COLO829 (cell line): Measurements from ENCODE around the gene LYVE1.
"Not testable (repeated sequence)": the region's sequence is repeated elsewhere in the genome, so short reads cannot be mapped to it uniquely, and the experiment has no call there.

Experiments used
- DNase-seq: peaks from one replicate; pipeline ENCODE4 v3.0.0; 2012; ENCODE audit warnings: low spot score

The LYVE1 gene, protein sequence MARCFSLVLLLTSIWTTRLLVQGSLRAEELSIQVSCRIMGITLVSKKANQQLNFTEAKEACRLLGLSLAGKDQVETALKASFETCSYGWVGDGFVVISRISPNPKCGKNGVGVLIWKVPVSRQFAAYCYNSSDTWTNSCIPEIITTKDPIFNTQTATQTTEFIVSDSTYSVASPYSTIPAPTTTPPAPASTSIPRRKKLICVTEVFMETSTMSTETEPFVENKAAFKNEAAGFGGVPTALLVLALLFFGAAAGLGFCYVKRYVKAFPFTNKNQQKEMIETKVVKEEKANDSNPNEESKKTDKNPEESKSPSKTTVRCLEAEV

DNA sequence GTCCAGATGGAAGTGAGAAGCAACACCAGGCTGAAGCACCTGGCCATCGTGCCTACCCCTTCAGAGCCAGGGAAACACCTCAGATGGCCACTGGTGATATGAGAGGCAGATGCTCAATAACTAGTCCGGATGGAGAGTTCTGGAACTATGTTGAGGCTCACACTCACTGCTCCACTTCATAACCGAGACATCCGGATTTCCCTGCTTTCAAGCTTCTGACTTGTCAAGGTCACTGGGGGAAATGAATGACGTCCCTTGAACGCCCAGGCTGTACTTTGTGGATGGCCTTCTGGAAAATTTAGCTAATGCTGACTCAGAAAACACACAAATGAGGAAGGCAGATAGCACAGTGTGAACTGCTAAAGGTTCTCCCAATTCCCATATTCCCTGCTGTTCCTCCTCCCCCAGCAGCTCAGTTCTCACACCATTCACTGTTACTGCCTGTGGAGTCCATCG, at the start of gene LYVE1:
TSS of gene LYVE1 (minus strand) at position 180 of the 456 bp plus-strand sequence. CDS start at position 47, 133 bp downstream.
- no peak for DNase-seq

DNA sequence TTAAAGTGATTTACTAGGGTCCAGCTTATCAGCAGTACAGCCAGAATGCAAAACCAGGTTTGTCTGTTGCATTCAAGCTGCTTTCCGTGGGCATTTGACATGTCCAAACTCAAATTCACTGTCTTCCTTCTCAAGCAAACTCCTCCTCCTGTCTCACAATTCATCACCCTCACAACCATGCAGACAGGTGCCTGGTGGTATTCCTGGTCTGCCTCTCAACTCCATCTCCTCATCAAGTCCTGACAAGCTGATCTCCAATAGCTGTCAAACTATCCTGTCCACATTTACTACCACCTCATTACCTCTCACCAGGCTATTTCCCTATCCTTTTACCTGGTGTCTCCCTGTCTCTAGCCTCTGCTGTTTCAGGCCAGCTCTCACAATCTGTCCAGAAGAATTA, 49.1 kb upstream of the LYVE1 start:
- DNase-seq = no peak

DNA sequence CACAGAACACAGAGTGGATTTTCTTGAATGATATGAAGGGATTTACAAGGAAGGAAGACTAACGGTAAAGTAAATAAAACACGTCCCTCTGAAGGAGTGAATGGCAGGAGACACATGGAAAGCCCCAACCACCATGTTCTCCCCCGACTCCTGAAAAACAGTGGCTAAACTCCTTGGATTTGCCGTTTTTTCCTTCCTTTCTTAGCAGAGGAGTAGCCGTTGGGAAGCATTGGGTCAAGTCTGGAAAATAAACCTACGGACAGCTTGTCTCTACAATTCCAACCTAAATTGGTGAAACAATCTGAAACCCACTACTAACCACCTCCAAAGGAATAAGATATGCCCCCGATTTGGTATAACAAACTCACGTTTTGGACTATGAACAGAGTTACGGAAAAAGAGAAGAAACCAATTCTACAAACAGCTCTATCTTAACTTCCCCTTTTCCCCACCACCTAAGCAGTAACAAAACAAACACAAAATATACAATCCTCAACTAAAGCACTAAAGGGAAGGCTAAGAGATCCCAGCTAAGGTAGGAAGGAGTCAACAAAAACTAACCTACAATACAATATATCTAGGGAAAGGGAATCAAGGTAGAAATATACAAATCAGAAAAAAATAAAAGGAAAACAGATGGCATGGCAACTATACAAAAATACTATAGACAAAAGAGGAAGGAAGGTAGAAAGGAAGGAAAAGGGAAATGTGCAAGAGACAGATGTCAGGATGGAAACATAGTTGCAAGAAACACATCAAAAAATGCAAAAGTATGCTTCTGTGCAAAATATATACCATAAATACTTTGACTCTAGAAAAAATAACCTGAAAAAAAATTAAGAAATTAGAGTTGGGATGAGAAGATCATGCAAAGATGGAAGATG, 43.8 kb upstream of the LYVE1 start:
- no peak for DNase-seq

DNA sequence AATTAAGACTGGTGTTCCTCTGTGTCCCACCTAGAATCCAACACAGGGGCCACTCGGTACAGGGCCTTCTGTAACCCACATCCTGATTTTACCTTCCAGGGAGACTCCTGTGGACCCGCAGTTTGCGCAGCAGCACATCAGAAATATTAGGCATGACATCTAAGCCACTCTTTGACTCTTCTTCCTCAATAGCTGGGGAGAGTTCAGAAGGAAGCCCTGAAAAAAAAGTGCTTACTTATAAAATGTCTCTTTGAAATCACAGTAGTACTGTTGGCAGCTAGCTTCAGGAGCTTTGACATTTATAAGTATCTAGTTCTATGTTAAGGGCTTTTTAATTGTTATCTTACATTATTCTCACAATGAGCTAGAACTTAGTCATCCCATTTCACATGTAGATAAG, 41.2 kb upstream of the LYVE1 start:
- no peak for DNase-seq

DNA sequence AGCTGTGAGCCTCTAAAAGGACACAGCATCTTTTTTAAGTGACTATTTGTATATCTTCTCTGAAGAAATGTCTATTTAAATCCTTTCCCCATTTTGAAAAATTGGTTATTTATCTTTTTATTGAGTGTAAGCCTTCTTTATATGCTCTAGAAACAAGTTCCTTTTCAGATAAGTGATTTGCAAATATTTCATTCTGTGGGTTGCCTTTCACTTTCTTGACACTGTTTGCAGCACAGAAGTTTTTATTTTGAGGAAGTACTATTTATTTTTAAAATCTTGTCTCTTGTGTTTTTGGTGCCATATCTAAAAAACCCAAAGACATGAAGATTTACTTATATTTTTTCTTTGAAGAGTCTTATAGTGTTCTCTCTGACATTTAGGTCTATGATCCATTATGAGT, 40.1 kb upstream of the LYVE1 start:
- DNase-seq = no peak

DNA sequence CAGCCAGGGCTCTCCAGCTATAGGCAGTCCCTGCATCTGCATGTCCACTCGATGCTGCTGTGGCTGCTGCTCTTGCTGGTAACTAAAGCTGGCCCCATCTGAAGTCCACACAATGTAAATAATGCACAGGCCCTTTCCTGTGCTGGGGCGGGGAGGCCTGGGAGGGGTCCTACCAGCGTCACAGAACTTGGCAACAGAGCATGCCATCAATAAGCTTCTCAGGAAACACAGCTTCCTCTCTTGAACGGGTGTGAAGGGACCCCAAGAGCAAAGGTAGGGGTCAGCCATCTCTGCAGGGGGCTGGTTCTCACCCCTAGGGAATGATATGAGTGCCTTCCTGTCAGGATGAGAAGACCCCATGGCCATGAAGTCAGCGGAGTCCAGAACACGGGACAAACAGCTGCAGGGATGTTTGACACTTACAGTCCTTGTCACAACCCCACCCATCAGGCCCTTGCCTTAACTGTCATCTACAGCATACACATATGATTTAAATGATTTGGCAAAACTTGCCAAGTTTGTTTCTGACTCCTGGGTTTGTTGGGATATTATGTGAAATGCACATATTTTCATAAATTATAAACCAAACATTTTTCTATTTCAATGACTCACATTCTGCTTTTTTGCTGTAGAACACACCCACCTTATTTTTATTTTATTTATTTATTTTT, 39.1 kb upstream of the LYVE1 start:
- DNase-seq = no peak

DNA sequence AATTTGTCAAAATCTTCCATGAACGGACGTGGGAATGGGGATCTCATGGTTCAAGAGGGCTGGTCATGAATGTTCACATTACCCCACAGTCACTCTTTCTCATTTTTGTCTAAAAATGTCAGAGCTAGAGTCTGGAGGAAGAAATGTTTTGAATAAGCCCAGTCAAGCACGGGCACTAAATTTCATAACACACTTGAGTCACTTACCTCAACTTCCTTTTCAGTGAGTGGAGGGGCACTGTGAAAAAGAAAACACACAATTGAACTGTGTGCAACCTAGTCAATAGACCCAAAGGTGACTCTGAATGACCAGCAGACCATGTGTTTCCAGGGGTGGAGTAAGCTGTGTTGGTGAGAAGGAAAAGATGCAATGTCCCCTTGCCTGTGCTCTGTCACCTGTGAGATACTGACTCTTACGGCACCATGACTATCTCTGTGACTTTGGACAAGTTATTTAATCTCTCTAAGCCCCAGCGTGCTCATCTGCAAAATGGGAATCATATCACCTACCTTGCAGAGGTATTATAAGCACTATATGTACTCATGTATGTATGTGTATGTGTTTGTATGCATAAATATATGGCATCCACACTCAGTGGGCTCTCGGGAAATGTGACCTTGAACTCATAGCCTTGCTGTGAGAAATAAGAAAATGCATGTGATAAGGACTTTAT, 38.2 kb upstream of the LYVE1 start:
- DNase-seq = no peak

DNA sequence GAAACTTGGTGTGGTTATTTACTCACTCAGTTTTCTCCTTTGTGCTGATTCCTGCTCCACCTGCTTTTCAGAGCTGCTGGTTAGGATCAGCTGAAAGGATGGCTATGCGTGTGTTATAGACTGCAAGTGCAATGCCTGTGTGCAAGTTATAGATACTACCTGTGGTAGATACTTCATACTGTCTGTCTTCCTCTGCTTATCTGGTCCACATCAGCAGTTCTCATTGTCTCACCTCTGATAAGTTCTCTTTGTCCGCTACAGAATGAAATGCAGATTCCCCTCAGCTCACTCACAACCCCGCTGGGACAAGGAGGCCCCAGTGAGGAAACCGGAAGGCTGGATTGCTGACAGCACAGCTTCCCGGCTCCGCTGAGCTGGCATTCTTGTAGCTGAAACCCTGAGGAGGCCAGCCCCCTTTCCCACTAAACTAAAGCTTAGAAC, 37.5 kb upstream of the LYVE1 start:
- DNase-seq = no peak

DNA sequence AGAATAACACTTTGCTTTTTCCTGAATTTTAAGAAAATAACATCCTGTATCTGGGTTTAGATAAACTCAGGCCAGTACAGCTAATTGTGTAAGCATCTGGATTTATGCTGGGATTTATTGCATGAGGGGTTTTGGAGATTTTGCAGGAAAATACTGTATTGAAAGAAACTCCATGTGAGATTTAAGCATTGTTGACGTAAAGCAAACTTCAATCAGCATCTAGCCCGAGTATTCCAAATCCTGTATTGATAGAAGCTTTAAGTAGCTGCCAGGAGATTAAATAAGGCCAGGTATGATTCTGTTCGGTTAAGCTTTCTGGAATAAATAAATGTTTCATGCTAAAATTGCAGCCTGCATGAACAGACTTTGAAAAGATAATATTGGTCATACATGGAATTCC, 36.3 kb upstream of the LYVE1 start:
- no peak for DNase-seq

DNA sequence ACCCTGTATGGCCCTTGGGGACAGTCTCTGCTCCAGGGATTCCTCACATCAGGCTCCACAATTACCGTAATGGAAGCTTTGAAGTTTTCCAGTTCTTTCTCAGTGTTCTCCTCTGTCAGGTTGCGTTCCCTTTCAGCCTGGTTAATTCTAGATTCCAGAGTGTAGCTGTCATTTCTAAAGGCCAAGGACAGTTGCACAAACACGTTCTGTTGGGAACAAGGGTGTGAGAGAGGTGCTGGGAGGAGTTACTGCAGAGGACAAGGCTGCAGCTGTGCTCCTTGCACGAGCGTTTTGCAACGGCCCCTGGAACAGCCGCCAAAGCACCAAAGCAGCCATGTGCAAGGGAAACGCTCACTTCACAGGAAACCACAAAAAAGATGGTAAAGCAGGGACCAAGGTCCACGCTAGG, 35.9 kb upstream of the LYVE1 start:
- DNase-seq = no peak

DNA sequence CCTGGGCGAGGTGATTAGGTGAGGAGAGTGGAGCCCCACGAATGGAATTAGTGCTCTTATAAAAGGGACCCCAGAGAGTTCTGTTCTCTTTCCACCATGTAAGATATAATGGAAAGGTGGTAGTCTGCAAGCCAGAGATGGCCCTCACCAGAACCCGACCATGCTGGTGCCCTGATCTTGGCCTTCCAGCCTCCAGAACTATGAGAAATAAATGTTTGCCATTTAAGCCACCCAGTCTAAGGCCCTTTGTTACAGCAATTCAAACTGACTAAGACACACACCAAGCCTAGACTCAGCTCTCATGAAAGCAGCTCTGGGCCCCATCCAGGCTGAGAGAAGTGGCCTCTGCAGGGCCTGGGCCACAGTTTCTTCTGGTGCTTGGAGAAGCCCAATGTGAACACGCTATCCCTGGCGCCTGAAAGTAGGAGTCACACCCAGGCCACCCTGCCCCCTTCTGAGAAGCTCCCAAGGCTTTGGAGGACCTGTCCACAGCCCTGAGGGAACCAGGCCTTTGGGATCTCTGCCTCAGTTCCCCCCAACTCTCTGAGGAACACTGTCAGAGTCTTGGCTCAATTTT, 35.3 kb upstream of the LYVE1 start:
- no peak for DNase-seq

DNA sequence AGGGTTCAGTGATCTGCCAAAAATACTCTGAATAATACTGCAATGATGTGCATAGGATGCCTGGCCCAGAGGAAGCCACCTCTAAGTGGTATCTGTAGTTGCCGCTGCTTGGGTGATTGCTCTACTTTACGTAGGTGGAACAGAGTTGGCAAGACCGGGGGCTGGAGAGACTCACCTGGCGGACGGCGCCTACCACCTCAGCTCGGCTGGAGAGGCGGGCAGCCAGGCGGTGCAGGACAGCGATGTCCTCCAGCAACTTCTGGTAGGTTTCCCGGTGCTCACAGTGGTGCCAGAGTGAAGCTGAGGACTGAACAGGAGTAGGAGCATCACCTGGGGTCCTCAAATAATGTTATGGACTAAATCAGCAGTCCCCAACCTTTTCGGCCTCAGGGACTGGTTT, 34.5 kb upstream of the LYVE1 start:
- no peak for DNase-seq

DNA sequence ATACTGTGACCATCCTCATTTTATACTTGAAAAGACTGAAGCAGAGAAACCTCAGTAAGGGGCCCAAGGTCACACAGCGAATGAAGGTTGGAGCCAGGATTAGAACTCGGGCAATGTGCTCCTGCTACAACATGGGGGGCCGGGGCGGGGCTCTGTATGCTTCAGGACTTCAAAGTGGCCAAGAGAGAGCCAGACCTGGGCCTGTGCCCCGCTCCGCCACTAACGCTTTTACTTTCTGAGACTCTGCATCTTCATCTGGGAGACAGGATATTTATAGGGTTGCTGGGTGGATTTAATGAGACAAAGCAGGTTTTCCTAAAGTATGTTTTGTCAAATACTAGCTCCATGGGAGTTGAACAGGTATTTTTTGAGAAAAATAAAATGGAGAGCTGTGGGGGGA, 33.9 kb upstream of the LYVE1 start:
- no peak for DNase-seq

DNA sequence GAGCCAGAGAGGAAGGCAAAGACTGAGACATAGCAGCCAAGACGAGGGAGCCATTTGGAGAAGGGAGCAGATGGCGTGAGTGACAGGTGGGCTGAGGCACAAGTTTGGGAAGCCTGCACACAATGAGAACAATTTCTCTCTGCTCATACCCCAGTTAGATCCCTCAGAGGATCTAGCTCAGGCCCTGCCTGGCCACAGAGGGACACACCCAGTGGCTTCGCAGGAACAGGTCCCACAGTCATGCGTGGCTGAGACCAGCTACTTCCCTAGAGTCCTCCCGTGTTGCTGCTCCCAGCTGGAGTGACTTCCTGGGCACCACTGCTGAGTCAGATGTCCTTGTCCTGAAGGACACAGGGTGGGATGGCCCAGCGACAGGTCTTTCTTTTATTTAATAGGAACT, 33.4 kb upstream of the LYVE1 start:
- no peak for DNase-seq

DNA sequence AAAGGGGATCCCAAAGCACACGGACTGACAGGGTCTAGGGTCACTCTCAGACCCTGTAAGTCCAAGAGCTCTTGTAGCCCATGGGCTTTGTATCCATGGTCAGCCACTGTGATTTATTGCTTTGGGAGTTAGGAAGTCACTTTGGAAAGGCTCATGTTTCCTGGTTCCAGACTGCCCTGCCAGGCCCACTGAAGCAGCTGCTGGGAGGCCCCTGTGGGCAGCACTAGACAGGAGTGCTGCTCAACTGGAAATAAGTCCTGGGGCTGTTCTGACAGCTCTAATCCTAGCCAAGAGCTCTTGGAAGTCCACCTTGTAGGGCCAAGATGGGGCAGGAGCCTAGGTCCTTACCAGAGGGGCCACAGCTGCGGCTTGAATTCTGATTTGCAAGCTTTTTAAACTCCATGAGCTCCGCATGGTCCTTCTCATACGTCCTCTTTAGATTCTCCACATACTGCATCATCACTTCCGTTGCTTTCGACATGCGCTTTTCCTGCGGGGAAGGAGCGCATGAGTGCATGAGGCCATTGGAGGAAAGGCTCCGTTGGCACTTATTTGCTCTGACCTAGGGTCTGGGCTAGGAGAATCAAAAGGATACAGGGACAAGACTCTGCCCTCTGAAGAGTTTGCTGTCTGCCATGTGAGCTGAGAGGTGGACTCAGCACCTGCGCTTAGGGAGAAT, 32.2 kb upstream of the LYVE1 start:
- DNase-seq = no peak

DNA sequence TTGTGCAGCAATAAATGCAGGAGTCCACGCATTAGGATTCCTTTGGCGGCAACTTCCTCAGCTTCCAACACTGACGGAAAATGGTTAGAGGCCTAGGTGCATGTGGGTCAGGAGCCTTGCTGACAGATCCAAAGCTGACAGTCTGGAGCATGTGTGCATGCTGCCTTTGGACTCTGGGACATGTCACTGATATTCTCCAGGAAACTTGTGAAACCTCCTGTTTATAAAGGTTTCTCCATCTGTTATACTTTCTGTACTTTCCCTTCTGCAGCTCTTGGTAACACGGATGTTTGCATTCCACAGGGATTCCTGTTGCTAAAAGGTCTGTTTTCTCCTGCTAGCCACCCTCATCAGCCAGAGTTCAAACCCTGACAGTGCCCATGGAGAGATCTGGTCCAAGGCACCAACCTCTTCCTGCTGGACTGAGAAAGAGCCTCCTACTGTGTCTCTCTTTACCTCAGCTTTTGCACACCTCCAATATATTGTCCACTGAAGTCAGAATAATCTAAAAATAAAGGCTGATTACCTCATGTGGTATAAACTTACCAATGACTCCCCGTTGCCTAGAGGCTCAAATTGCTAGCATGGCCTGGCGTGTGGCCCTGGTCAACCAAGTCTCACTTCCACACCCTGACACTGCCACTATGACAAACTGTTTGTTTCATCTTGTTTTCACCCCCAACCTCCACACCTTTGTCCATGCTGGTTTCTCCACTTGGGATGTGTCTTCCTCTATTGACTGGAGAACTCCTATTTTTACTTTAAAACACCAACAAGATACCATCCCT, 31.1 kb upstream of the LYVE1 start:
- no peak for DNase-seq

DNA sequence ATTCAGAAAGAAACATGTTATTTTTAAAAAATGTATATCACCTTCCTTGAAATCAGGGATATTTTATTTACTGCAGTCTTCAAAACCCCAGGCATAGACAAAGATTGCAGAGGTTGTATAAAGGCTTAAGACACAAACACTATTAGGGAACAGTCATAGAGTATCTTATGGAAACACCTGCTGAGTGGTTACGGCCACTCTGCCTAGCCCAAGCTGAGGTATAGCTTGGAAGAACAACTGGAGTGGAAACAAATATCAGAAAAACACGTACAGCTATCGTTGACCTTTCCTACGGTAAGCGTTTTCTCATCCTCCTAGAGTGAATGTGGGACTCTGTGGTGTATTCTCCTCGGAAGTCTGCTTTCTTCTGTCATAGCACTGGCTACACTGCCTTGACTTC, 30.4 kb upstream of the LYVE1 start:
- no peak for DNase-seq

DNA sequence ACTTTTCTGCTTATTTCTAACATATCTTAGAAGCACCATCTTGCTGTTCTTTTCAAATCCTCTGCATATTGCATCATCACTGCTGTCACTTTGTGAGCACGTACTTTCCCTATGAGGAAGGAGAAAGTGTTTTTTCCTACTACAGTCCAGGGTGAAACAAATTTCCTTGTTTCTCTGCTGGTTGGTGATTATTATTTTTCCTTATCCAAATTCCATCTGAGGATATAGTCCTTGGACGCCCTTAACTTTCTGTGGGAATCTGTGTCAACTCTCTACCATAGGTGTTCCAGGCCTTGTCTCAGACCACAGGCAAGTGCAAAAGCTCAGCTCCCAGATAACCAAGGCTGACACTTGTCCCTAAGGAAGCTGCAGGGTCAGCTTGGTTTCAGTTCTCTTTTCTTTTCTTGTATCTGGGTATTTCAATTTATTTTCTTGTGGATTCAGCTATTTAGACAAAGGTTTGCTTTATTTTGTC, 29.4 kb upstream of the LYVE1 start:
- no peak for DNase-seq

DNA sequence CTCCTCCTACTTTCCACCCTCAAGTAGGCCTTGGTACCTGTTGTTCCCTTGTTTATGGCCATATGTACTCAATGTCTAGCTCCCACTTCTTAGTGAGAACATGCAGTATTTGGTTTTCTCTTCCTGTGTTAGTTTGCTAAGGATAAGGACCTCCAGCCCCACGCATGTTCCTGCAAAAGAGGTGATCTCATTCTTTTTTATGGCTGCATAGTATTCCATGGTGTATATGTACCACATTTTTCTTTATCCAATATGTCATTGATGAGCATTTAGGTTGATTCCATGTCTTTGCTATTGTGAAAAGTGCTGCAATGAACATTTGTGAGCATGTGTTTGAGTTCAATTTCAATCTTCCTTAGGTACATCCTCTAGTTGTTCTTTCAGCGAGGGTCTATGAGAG, 27.4 kb upstream of the LYVE1 start:
- not testable (repeated sequence) for DNase-seq

DNA sequence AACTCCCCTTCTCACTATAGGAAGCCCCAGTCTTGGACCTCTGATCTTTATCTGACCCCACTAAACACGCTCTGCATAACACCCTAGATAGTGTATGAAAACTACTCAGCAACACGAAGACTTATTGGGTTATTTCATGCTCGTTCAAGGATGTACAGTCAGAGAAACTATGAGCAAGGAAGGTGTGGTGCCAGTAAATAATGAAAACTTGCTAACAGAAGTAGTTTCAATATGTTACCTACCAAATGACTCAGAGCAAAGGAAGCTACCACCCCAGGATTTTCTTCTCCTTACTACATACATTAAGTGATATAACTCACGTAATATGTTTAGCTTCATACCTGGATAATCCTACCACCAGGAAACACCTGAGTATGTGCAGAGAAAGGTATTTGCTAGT, 25.9 kb upstream of the LYVE1 start:
- DNase-seq = no peak
